GM18519 (cell line): ENCODE measurements around the gene DSC3.
"Not testable (repeated sequence)": the region's sequence is repeated elsewhere in the genome, so short reads cannot be mapped to it uniquely, and the experiment has no call there.

Source experiments
- ATAC-seq: cut with Tn5 transposase; IDR thresholded peaks from one replicate; pipeline ENCODE4 v1.9.1; 2021; ENCODE audit warnings: mild to moderate bottlenecking, moderate library complexity; ENCODE audit not compliant: unreplicated experiment, low FRiP score

The DSC3 gene

GRCh38 chr18:31042084-31042405 is 497 bp downstream of the DSC3 start:
- ATAC-seq: no peak

- no peak for ATAC-seq
These were observed 1.1 kb downstream of the DSC3 start for GRCh38 chr18:31041271-31042083.

- ATAC-seq: no peak
These were observed 1.8 kb downstream of the DSC3 start for GRCh38 chr18:31040686-31041270.

GRCh38 chr18:31039426-31039825 is 3.1 kb downstream of the DSC3 start:
- ATAC-seq: no peak

- not testable (repeated sequence) for ATAC-seq
These were observed 4.9 kb downstream of the DSC3 start for GRCh38 chr18:31037686-31038085.

- no peak for ATAC-seq
These were observed 8.0 kb downstream of the DSC3 start for GRCh38 chr18:31034541-31034940.

GRCh38 chr18:31030574-31031278 is 11.8 kb downstream of the DSC3 start:
- no peak for ATAC-seq

- no peak for ATAC-seq
These were observed 26.7 kb downstream of the DSC3 start for GRCh38 chr18:31015715-31016434.

GRCh38 chr18:31011455-31011854 is 31.1 kb downstream of the DSC3 start:
- not testable (repeated sequence) for ATAC-seq

- ATAC-seq: no peak
These were observed 31.9 kb downstream of the DSC3 start for GRCh38 chr18:31010601-31011000.

GRCh38 chr18:30999887-31000628 is 42.5 kb downstream of the DSC3 start:
- ATAC-seq: no peak

- ATAC-seq: no peak
These were observed 43.4 kb downstream of the DSC3 start for GRCh38 chr18:30999186-30999585.

GRCh38 chr18:30997223-30997622 is 45.3 kb downstream of the DSC3 start:
- no peak for ATAC-seq

- ATAC-seq: no peak
These were observed 50.3 kb downstream of the DSC3 start for GRCh38 chr18:30992231-30992630.

GRCh38 chr18:30991397-30991796 is 51.1 kb downstream of the DSC3 start:
- ATAC-seq: no peak

GRCh38 chr18:30989141-30989540 is 53.4 kb downstream of the DSC3 start:
- no peak for ATAC-seq

GRCh38 chr18:30988440-30988839 is 54.1 kb downstream of the DSC3 start:
- no peak for ATAC-seq

- ATAC-seq: no peak
These were observed 54.9 kb downstream of the DSC3 start for GRCh38 chr18:30987467-30988241.

GRCh38 chr18:30985753-30986152 is 56.8 kb downstream of the DSC3 start:
- no peak for ATAC-seq
